Adrenal gland (tissue), 19 donors: ENCODE data around the gene ZKSCAN3. TPM values are rescaled to one million over a fixed set of nuclear protein-coding genes. Genes with fewer than 3 reads are reported as not detected.
"Not testable (repeated sequence)": the region's sequence is repeated elsewhere in the genome, so short reads cannot be mapped to it uniquely, and the experiment has no call there.

ENCODE experiments used
- DNase-seq, 7 donors: peaks; one replicate each; pipeline ENCODE4 v3.0.0-alpha.2; 2019 to 2020
- H3K27ac ChIP-seq, 5 donors: fragments of 200-600 bp; sonication (generic) in 4 of 5; 1 replicate in 3 of 5; 2 replicates in 2 of 5; pipeline versions ENCODE4 v1.5.1 to v1.8.0; 2016 to 2020; ENCODE audit warnings: mild to moderate bottlenecking in 1 of 5
- H3K27me3 ChIP-seq: fragments of 200-600 bp; 2 replicates; pipeline ENCODE4 v1.8.0; 2021
- H3K36me3 ChIP-seq, 2 donors: fragments of 200-600 bp; replicated peaks in 1 of 2; 1 replicate in 1 of 2; 2 replicates in 1 of 2; pipeline versions ENCODE4 v1.5.1 to v1.8.0; 2018 to 2022
- H3K4me1 ChIP-seq, 2 donors: fragments of 200-600 bp; replicated peaks in 1 of 2; 1 replicate in 1 of 2; 2 replicates in 1 of 2; pipeline versions ENCODE4 v1.5.1 to v1.8.0; 2018 to 2021
- H3K4me3 ChIP-seq, 4 donors: fragments of 200-600 bp; sonication (generic) in 3 of 4; one replicate each; pipeline ENCODE4 v1.5.1; 2016 to 2018
- H3K9me3 ChIP-seq, 3 donors: fragments of 200-600 bp; sonication (generic) in 1 of 3; replicated peaks in 1 of 3; 1 replicate in 2 of 3; 2 replicates in 1 of 3; pipeline versions ENCODE4 v1.5.1 to v1.8.0; 2016 to 2021
- POLR2A ChIP-seq, 2 donors: fragments of 450-650 bp; IDR thresholded peaks; one replicate each; pipeline ENCODE4 v1.6.1; 2017; ENCODE audit warnings: antibody characterized with exemption in 2 of 2, mild to moderate bottlenecking in 2 of 2, moderate library complexity in 1 of 2
- WGBS, 4 donors: extraction: QIAGEN DNeasy Blood & Tissue Kit in 2 of 4; methylation state at CpG; one replicate each; pipeline versions ENCODE4 v1.1.5 to v1.1.7; 2013 to 2017; 5-methylcytosine and 5-hydroxymethylcytosine counted together
- intact Hi-C, 2 donors: fragments of 100-400 bp; cut with DNase I; formaldehyde crosslinking; loops; one replicate each; pipeline versions ENCODE4 v1.14.1 to v1.15.0; 2022 to 2023
- long read RNA-seq, 10 donors: library from polyadenylated mRNA in 3 of 10; unstranded in 2 of 10; stranded (forward) in 1 of 10; transcript quantifications; one replicate each; pipeline ENCODE4 v2.0.0 and lab custom pipeline, GENCODE V29; 2021 to 2026
- polyA plus RNA-seq, 3 donors: library from polyadenylated mRNA; stranded (reverse); fragments of 200-250 nt in 2 of 3; fragments of 350-450 nt in 1 of 3; fragmentation: Illumina TruSeq in 1 of 3; extraction: RNeasy Lipid Tissue Mini Kit (QIAGEN cat#74804) in 1 of 3; gene quantifications; one replicate each; pipeline ENCODE4 v1.2.3, GENCODE V29; 2013 to 2014
- total RNA-seq, 9 donors: library from RNA; depleted of rRNA in 4 of 9; stranded (reverse); fragments of >200 nt in 4 of 9; fragments of 120-200 nt in 1 of 9; fragmentation: NEBNext Ultra II Directional in 1 of 9; extraction: Animal tissue kit (Norgen Biotek cat#: 25700) in 1 of 9; gene quantifications; one replicate each; pipeline versions ENCODE4 v1.1.0 to v1.2.4, GENCODE V29; 2013 to 2023
- TF ChIP-seq, protein P1 (sequence below), 6 experiments: fragments of 450-650 bp in 4 of 6; fragments of 200-600 bp in 2 of 6; sonication (generic) in 1 of 6; IDR thresholded peaks; 1 replicate in 5 of 6; 2 replicates in 1 of 6; pipeline versions ENCODE4 v1.5.1 to v1.8.0; 2016 to 2021; ENCODE audit warnings: antibody characterized with exemption in 6 of 6, mild to moderate bottlenecking in 2 of 6, moderate library complexity in 1 of 6
- donor health status: healthy with polysubstance abuse.
- donor health status: Bipolar disorder and iron deficiency.
- donor health status: DM: yes; HTN: yes; CAD: no.
- donor health status: DM: no; HTN: no; CAD: no.
- donor health status: DM: no; HTN: no; CAD: no.
- donor health status: DM: yes; HTN: yes; CAD: no.

The ZKSCAN3 gene
- total RNA-seq, result 10 to 100 TPM in 2 of 9 donors, 1 to 10 TPM in 7; 1.8 to 12.4 (median 6.1) TPM
- polyA plus RNA-seq, result 1 to 10 TPM; 1.4 to 5.5 (median 2.8) TPM
- long read RNA-seq, donor 1, result 0 reads
- long read RNA-seq, donor 2, partial matches to known transcripts, result 0 of 1 reads
- long read RNA-seq, donor 2, other reads (novel, unspliced or antisense), result 0 of 1 reads
- long read RNA-seq, donor 3, result 0 reads
- long read RNA-seq, donor 4, partial matches to known transcripts, result 1 of 4 reads
- long read RNA-seq, donor 4, other reads (novel, unspliced or antisense), result 3 of 4 reads
- long read RNA-seq, donor 5, full-length matches to known transcripts, result 2 of 4 reads
- long read RNA-seq, donor 5, partial matches to known transcripts, result 0 of 4 reads
- long read RNA-seq, donor 5, other reads (novel, unspliced or antisense), result 2 of 4 reads
- long read RNA-seq, donor 6, partial matches to known transcripts, result 0 of 1 reads
- long read RNA-seq, donor 6, other reads (novel, unspliced or antisense), result 1 of 1 reads
- long read RNA-seq, donor 7, result 0 reads
- long read RNA-seq, donor 8, result 0 reads
- long read RNA-seq, donor 9, result 0 reads
- long read RNA-seq, donor 10, result 0 reads

DNA sequence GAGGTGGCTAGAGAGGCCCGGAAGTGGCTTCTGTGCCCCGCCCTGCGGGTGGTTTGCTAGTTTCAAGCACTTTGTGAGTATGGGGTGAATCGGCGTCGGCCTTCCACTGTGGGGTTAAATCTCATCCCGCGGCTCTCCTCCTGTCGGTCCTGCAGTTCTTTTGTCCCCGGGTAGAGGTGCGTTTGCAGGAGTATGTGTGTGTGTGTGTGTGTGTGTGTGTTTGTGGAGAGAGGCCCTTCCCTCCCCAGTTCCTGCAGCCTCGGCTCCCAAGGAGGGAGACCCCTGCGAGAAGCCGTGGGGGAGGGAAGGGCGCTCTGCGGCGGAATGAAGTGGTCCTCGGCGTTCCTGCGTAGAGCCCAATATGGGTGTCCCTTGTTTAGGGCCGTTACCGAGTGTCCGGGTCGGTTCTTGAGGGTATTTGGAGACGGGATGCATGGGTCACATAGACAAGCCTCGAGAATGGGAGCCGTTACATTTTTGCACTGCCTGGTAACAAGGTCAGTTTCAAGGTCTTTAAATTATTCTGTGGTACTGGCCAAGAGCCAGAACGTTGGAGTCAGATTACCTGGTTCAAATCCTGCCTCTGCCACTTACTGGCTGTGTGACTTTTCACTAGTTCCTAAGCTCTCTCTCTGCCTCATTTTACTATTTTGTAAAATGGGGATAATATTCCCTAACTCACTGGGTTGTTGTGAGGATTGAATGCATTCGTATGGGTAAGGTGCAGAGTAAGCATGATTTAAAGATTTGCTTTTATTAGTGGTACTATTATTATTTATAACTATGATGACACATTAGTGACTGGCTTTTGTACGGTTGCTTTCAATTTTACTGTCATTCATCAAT is at the start of gene ZKSCAN3:
Gene ZKSCAN3, plus strand, starts transcription at position 56 of the 846 bp plus-strand sequence. CDS start 9,640 bp downstream, outside the sequence.
- no peaks in the 10 kb centered on the region for H3K27me3 ChIP-seq
- peak within 1 kb of the TSS in 4 of 5 donors; percentile 57 to 82 (median 68) for H3K27ac ChIP-seq
- peak within 1 kb of the TSS; percentile 44 to 71 (median 64) for H3K4me3 ChIP-seq
- DNase-seq, result peak; percentile 84 to 93 (median 88)
- H3K4me1 ChIP-seq, result peaks cover 4 to 17% of the 10 kb centered on the region in 2 donors
- intact Hi-C loops, result loop anchor here (10.0 kb wide), 5 partner anchors 65 to 445 kb away; partner anchors contain the start of genes NKAPL (in 1 of the 2), PGBD1 (in 1 of the 2), ZKSCAN4 (in 1 of the 2) and ZNF165 (in 1 of the 2)
- H3K9me3 ChIP-seq, result no peaks in the 10 kb centered on the region
- WGBS, 4 donors, result 1% methylated on average over 20 to 30 of the region's 30 CpGs
- TF ChIP-seq, protein P1, sequence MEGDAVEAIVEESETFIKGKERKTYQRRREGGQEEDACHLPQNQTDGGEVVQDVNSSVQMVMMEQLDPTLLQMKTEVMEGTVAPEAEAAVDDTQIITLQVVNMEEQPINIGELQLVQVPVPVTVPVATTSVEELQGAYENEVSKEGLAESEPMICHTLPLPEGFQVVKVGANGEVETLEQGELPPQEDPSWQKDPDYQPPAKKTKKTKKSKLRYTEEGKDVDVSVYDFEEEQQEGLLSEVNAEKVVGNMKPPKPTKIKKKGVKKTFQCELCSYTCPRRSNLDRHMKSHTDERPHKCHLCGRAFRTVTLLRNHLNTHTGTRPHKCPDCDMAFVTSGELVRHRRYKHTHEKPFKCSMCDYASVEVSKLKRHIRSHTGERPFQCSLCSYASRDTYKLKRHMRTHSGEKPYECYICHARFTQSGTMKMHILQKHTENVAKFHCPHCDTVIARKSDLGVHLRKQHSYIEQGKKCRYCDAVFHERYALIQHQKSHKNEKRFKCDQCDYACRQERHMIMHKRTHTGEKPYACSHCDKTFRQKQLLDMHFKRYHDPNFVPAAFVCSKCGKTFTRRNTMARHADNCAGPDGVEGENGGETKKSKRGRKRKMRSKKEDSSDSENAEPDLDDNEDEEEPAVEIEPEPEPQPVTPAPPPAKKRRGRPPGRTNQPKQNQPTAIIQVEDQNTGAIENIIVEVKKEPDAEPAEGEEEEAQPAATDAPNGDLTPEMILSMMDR (IDR thresholded peaks at IDR 0.05), result no peak
- TF ChIP-seq POLR2A (IDR thresholded peaks at IDR 0.05), result peak in 1 of 2 donors; percentile 59
- no peaks in the 10 kb centered on the region for H3K36me3 ChIP-seq

DNA sequence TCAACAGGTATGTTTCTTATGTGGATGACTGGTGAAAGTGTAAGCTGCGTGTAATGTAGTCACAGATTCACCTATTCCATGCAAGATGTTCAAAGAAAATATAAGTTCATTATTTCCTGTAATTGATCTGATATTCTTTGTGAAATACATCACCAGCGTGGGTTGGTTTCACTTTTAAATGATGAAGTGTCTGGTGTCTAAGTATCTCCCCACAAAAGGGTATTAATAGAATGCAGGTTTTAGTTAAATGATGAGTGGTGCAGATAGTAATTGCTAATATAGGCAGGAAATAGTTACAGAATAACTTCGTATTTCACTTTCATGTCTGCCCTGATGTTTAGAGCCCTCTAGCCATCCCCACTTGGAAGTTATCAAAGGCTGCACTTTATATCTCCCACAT is 46.2 kb upstream of the ZKSCAN3 start:
- Histone ChIP-seq H3K9me3 (no peaks in the 10 kb centered on the region), H3K27me3 (no peaks in the 10 kb centered on the region), H3K4me3 (no peak overlapping the region), H3K27ac (no peak overlapping the region), H3K36me3 (no peaks in the 10 kb centered on the region), H3K4me1 (no peaks in the 10 kb centered on the region)
- 89 to 92% (median 92%) methylated on average over 3 of the region's 3 CpGs for WGBS, 4 donors
- DNase-seq, result no peak
- no peak for TF ChIP-seq POLR2A (IDR thresholded peaks at IDR 0.05)
- intact Hi-C loops, result no loop called here

DNA sequence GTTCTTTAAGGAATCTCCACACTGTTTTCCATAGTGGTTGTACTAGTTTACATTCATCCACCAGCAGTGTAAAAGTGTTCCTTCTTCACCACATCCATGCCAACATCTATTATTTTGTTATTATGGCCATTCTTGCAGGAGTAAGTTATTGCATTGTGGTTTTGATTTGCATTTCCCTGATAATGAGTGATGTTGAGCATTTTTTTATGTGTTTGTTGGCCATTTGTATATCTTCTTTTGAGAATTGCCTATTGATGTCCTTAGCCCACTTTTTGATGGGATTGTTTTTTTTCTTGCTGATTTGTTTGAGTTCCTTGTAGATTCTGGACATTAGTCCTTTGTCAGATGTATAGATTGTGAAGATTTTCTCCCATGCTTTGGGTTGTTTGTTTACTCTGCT is 43.4 kb upstream of the ZKSCAN3 start:
- H3K27ac ChIP-seq, intact Hi-C loops, H3K36me3 ChIP-seq, DNase-seq, H3K9me3 ChIP-seq, H3K4me3 ChIP-seq, H3K4me1 ChIP-seq, H3K27me3 ChIP-seq: not testable (repeated sequence)

DNA sequence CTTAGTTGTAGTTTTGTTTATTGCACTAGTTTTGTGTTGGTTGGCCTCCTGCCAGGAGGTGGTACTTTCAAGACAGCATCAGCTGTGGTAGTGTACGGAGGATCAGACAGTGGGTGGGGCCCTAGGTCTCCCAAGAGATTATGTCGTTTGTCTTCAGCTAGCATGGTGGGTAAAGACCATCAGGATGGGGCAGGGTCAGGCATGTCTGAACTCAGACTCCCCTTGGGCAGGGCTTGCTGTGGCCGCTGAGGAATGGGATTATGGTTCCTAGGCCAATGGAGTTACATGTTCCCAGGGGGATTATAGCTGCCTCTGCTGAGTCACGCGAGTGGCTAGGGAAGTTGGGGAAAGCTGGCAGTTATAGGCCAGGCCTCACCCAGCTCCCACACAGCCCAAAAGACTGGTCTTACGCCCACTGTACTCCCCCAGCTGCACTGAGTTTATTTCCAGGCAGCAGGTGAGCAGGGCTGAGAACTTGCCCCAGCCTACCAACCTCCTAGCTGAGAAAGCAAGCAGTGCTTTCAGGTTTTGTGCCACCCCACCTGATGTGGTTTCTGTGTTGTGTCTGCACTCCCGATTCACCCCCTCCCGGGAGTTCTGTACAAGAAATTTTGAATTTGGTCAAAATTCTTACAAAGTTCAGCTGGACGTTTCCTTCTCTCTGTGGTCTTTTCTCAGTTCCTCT is 38.5 kb upstream of the ZKSCAN3 start:
- Histone ChIP-seq H3K36me3 (no peaks in the 10 kb centered on the region), H3K27ac (no peak overlapping the region), H3K9me3 (no peaks in the 10 kb centered on the region), H3K4me3 (no peak overlapping the region), H3K4me1 (no peaks in the 10 kb centered on the region), H3K27me3 (no peaks in the 10 kb centered on the region)
- WGBS, 4 donors, result 83 to 89% (median 86%) methylated on average over 8 to 9 of the region's 9 CpGs
- intact Hi-C loops, result no loop called here
- DNase-seq, result no peak
- TF ChIP-seq, protein P1 (IDR thresholded peaks at IDR 0.05), result no peak
- no peak for TF ChIP-seq POLR2A (IDR thresholded peaks at IDR 0.05)
